Gastroesophageal sphincter (tissue), 3 donors: ENCODE results near the gene KCNC3.

Experiments
- EP300 ChIP-seq: sonication (generic); formaldehyde crosslinking; IDR thresholded peaks from one replicate; pipeline ENCODE4 v1.6.1; 2017; ENCODE audit warnings: antibody characterized with exemption, mild to moderate bottlenecking
- POLR2A ChIP-seq, 2 donors: fragments of 450-650 bp; IDR thresholded peaks; one replicate each; pipeline ENCODE4 v1.6.1; 2017; ENCODE audit warnings: antibody characterized with exemption in 2 of 2, mild to moderate bottlenecking in 2 of 2, moderate library complexity in 1 of 2
- POLR2AphosphoS5 ChIP-seq: sonication (generic); formaldehyde crosslinking; IDR thresholded peaks from one replicate; pipeline ENCODE4 v1.6.1; 2017; ENCODE audit warnings: antibody characterized with exemption
- TF ChIP-seq, protein P1 (sequence below), 4 experiments: fragments of 200-600 bp in 2 of 4; fragments of 450-650 bp in 2 of 4; sonication (generic) in 1 of 4; IDR thresholded peaks; one replicate each; pipeline ENCODE4 v1.5.1; 2017 to 2019; ENCODE audit warnings: antibody characterized with exemption in 4 of 4, mild to moderate bottlenecking in 2 of 4, moderate library complexity in 2 of 4

DNA sequence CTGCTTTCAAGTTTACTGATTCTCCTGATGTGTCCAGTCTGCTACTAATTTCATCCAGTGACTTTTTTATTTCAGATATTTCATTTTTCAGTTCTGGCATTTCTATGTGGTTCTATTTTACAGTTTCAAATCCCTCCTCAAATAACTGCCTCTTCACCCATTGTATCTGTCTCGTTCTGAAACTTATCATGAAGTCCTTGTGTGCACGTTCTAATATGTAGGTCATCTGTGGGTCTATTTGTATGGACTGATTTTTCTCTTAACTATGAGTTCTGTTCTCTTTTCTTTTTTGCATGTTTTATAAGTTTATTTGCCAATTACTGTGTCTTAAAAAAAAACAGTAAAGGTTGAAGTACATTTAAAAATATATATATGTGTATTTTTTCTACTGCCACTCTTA is 43.3 kb downstream of the KCNC3 start:
- TF ChIP-seq, protein P1, sequence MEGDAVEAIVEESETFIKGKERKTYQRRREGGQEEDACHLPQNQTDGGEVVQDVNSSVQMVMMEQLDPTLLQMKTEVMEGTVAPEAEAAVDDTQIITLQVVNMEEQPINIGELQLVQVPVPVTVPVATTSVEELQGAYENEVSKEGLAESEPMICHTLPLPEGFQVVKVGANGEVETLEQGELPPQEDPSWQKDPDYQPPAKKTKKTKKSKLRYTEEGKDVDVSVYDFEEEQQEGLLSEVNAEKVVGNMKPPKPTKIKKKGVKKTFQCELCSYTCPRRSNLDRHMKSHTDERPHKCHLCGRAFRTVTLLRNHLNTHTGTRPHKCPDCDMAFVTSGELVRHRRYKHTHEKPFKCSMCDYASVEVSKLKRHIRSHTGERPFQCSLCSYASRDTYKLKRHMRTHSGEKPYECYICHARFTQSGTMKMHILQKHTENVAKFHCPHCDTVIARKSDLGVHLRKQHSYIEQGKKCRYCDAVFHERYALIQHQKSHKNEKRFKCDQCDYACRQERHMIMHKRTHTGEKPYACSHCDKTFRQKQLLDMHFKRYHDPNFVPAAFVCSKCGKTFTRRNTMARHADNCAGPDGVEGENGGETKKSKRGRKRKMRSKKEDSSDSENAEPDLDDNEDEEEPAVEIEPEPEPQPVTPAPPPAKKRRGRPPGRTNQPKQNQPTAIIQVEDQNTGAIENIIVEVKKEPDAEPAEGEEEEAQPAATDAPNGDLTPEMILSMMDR (IDR thresholded peaks at IDR 0.05), result no peak
- no peak for TF ChIP-seq POLR2AphosphoS5
- no peak for TF ChIP-seq POLR2A (IDR thresholded peaks at IDR 0.05)
- no peak for TF ChIP-seq EP300
